ENCODE data around the gene LAMTOR2. TPM values are rescaled to one million over a fixed set of nuclear protein-coding genes. Genes with fewer than 3 reads are reported as not detected.

LAMTOR2 gene
- total and polyA plus RNA-seq, 9 of the 15 experiments (the other 6 are each of a cell fraction or from before 2014, with no cell fraction given): 39.0 to 161 (median 74.6) TPM

DNA sequence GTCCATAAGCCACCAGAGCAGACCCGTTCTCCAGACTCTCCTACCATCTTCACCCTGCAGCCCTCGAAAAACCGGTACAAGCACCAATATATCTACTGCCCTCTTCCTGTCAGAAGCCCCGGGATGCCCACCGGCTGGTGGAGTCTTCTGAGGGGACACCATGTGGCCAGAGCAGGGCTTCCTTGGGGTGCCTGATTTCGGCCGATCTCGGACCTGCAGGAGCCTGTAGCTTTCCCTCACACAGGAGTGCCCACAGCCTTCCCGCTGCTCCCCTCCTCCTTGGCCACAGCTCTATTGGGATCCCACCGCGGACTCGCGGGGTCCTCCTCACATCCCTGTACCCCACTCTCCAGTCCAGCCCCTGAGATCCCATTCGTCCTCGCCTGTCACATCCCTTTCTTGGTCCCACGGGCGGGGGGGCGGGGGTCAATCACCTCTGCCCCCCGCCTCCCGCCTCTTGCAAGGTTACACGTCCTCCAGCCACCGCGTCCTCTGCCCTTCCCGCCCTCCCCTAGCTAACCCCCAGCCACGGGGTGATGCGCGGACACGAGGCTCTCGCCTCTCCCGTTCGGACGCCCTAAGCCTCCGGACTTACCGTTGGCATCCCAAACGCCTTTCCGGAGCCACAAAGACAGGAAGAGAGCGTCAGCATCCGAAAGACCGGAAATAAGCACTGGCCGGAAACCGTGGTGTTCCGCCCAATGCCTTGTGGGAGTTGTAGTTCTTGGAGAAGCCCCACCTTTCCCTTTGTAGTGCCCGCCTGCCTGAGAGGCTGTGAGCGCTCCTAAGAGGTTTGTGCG lies 34.1 kb upstream of the LAMTOR2 start, which contains the start of gene SSR2 (continued):
- TF ChIP-seq DACH1 (IDR thresholded peaks at IDR 0.05; ENCODE audit: partially characterized antibody) (no peak), SRSF1 (IDR thresholded peaks at IDR 0.05; ENCODE audit: low read depth, low read length) (no peak), ZSCAN32 (CRISPR knock-in tag; IDR thresholded peaks at IDR 0.05) (no peak), ZFPM2 (CRISPR knock-in tag; IDR thresholded peaks at IDR 0.05) (no peak), POLR2A (conservative IDR thresholded peaks at IDR 0.05) (peak; percentile 84), LARP7 (IDR thresholded peaks at IDR 0.05) (no peak)
- TF ChIP-seq, protein P1, sequence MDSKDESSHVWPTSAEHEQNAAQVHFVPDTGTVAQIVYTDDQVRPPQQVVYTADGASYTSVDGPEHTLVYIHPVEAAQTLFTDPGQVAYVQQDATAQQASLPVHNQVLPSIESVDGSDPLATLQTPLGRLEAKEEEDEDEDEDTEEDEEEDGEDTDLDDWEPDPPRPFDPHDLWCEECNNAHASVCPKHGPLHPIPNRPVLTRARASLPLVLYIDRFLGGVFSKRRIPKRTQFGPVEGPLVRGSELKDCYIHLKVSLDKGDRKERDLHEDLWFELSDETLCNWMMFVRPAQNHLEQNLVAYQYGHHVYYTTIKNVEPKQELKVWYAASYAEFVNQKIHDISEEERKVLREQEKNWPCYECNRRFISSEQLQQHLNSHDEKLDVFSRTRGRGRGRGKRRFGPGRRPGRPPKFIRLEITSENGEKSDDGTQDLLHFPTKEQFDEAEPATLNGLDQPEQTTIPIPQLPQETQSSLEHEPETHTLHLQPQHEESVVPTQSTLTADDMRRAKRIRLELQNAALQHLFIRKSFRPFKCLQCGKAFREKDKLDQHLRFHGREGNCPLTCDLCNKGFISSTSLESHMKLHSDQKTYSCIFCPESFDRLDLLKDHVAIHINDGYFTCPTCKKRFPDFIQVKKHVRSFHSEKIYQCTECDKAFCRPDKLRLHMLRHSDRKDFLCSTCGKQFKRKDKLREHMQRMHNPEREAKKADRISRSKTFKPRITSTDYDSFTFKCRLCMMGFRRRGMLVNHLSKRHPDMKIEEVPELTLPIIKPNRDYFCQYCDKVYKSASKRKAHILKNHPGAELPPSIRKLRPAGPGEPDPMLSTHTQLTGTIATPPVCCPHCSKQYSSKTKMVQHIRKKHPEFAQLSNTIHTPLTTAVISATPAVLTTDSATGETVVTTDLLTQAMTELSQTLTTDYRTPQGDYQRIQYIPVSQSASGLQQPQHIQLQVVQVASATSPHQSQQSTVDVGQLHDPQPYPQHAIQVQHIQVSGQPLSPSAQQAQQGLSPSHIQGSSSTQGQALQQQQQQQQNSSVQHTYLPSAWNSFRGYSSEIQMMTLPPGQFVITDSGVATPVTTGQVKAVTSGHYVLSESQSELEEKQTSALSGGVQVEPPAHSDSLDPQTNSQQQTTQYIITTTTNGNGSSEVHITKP (IDR thresholded peaks at IDR 0.05; ENCODE audit: partially characterized antibody): no peak
- TF ChIP-seq, protein P2, sequence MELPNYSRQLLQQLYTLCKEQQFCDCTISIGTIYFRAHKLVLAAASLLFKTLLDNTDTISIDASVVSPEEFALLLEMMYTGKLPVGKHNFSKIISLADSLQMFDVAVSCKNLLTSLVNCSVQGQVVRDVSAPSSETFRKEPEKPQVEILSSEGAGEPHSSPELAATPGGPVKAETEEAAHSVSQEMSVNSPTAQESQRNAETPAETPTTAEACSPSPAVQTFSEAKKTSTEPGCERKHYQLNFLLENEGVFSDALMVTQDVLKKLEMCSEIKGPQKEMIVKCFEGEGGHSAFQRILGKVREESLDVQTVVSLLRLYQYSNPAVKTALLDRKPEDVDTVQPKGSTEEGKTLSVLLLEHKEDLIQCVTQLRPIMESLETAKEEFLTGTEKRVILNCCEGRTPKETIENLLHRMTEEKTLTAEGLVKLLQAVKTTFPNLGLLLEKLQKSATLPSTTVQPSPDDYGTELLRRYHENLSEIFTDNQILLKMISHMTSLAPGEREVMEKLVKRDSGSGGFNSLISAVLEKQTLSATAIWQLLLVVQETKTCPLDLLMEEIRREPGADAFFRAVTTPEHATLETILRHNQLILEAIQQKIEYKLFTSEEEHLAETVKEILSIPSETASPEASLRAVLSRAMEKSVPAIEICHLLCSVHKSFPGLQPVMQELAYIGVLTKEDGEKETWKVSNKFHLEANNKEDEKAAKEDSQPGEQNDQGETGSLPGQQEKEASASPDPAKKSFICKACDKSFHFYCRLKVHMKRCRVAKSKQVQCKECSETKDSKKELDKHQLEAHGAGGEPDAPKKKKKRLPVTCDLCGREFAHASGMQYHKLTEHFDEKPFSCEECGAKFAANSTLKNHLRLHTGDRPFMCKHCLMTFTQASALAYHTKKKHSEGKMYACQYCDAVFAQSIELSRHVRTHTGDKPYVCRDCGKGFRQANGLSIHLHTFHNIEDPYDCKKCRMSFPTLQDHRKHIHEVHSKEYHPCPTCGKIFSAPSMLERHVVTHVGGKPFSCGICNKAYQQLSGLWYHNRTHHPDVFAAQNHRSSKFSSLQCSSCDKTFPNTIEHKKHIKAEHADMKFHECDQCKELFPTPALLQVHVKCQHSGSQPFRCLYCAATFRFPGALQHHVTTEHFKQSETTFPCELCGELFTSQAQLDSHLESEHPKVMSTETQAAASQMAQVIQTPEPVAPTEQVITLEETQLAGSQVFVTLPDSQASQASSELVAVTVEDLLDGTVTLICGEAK (IDR thresholded peaks at IDR 0.05): peak; percentile 98
- TF ChIP-seq, protein P2 (CRISPR knock-in tag; IDR thresholded peaks at IDR 0.05): no peak
- TF ChIP-seq, protein P3, sequence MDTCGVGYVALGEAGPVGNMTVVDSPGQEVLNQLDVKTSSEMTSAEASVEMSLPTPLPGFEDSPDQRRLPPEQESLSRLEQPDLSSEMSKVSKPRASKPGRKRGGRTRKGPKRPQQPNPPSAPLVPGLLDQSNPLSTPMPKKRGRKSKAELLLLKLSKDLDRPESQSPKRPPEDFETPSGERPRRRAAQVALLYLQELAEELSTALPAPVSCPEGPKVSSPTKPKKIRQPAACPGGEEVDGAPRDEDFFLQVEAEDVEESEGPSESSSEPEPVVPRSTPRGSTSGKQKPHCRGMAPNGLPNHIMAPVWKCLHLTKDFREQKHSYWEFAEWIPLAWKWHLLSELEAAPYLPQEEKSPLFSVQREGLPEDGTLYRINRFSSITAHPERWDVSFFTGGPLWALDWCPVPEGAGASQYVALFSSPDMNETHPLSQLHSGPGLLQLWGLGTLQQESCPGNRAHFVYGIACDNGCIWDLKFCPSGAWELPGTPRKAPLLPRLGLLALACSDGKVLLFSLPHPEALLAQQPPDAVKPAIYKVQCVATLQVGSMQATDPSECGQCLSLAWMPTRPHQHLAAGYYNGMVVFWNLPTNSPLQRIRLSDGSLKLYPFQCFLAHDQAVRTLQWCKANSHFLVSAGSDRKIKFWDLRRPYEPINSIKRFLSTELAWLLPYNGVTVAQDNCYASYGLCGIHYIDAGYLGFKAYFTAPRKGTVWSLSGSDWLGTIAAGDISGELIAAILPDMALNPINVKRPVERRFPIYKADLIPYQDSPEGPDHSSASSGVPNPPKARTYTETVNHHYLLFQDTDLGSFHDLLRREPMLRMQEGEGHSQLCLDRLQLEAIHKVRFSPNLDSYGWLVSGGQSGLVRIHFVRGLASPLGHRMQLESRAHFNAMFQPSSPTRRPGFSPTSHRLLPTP (IDR thresholded peaks at IDR 0.05; ENCODE audit: borderline replicate concordance, extremely low read depth, insufficient read length): no peak
